ENCODE measurements around the gene ACR. TPM values are rescaled to one million over a fixed set of nuclear protein-coding genes. Genes with fewer than 3 reads are reported as not detected.
"Not testable (repeated sequence)": the region's sequence is repeated elsewhere in the genome, so short reads cannot be mapped to it uniquely, and the experiment has no call there.

Gene ACR
- total RNA-seq, 6 experiments from 2014 or later = 0.34 to 0.84 (median 0.55) TPM; not detected in 1

GRCh38 chr22:50756949-50757491, 19.0 kb downstream of the ACR start:
- H3K36me3 ChIP-seq; H3K27me3 ChIP-seq; intact Hi-C loops (cut with DNase I); H3K4me1 ChIP-seq; DNase-seq; H3K9me3 ChIP-seq: not testable (repeated sequence)
- H3K27ac ChIP-seq = peak overlapping the region in 1 of 3 donors; percentile 8
- WGBS (ENCODE audit: insufficient coverage, low coverage, low lambda C conversion rate, missing lambda C conversion rate) = 22% methylated on average over 12 of the region's 24 CpGs
- TF ChIP-seq CTCF (IDR thresholded peaks at IDR 0.05) = peak; percentile 24 to 37 (median 34)
- H3K4me3 ChIP-seq = peak overlapping the region; percentile 41 to 64 (median 62)
- peak in 2 of 4 donors; percentile 17 to 28 for ATAC-seq

GRCh38 chr22:50759597-50760341, 21.8 kb downstream of the ACR start:
- WGBS (ENCODE audit: insufficient coverage, low coverage, low lambda C conversion rate, missing lambda C conversion rate) = 71% methylated on average over 9 of the region's 10 CpGs
- H3K27me3 ChIP-seq; H3K4me1 ChIP-seq; ATAC-seq; intact Hi-C loops (cut with DNase I); H3K36me3 ChIP-seq; H3K4me3 ChIP-seq; DNase-seq; H3K9me3 ChIP-seq; H3K27ac ChIP-seq: not testable (repeated sequence)

- ATAC-seq; DNase-seq; H3K27me3 ChIP-seq; H3K4me3 ChIP-seq; H3K27ac ChIP-seq; H3K9me3 ChIP-seq; H3K4me1 ChIP-seq; intact Hi-C loops (cut with DNase I); H3K36me3 ChIP-seq: not testable (repeated sequence)
- WGBS (ENCODE audit: insufficient coverage, low coverage, low lambda C conversion rate, missing lambda C conversion rate) = 96% methylated on average over 2 of the region's 2 CpGs
Observed at GRCh38 chr22:50761829-50762228, 23.8 kb downstream of the ACR start.

GRCh38 chr22:50764288-50764687, 26.3 kb downstream of the ACR start:
- intact Hi-C loops (cut with DNase I); H3K4me1 ChIP-seq; H3K27me3 ChIP-seq; H3K27ac ChIP-seq; ATAC-seq; H3K4me3 ChIP-seq; H3K36me3 ChIP-seq; H3K9me3 ChIP-seq; DNase-seq: not testable (repeated sequence)
- WGBS (ENCODE audit: insufficient coverage, low coverage, low lambda C conversion rate, missing lambda C conversion rate) = 85% methylated on average over 3 of the region's 3 CpGs

DNA sequence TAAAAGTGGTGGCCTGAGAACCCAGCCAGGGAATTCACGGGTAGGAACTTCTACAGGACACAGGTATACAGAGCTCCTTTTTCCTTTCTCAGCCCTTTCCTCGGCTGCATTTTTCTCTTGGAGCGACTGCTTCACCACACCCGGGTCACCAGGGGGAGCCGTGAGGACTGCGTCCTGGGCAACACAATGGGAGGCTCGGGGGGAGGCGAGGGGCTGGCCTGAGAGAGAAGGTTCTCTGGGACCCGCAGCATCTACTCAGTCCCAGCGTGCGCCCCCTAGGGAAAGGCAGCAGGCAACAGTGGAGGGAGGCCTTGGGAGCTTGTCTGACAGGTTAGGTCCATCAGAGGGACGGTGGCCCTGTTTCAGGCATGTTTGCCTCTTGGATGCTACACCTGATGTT, 37.1 kb downstream of the ACR start:
- intact Hi-C loops (cut with DNase I); H3K27me3 ChIP-seq; H3K36me3 ChIP-seq; H3K4me3 ChIP-seq; H3K27ac ChIP-seq; H3K4me1 ChIP-seq; H3K9me3 ChIP-seq: not testable (repeated sequence)
- TF ChIP-seq CTCF (IDR thresholded peaks at IDR 0.05) = peak; percentile 14 to 32 (median 26)
- DNase-seq (peak in 1 of 3 donors; percentile 38), ATAC-seq (peak; percentile 44 to 68 (median 50))
- whole genome bisulfite sequencing (ENCODE audit: insufficient coverage, low coverage, low lambda C conversion rate, missing lambda C conversion rate) = 45% methylated on average over 5 of the region's 12 CpGs

DNA sequence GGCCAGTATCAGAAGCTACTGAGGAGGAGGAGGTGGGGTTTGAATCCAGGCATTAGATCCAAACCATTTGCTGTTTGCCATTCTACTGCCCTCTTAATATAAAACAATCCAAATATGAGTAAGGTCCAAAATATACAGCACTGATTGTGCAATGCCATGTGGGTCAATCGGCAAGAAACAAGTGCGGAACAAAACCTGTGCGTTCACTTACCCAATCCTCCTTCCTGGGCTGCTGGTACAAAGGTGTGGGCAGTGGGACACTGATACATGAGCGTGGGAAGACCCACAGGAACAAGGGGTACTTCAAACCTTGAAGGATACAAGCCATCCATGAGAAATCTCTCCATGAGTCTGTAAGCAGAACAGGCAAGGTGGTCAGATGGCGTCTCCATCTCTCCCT, 39.6 kb downstream of the ACR start:
- ATAC-seq = peak; percentile 48 to 79 (median 76)
- DNase-seq; H3K4me1 ChIP-seq; H3K4me3 ChIP-seq; H3K27me3 ChIP-seq; H3K27ac ChIP-seq; H3K9me3 ChIP-seq; intact Hi-C loops (cut with DNase I); H3K36me3 ChIP-seq: not testable (repeated sequence)
- 43% methylated on average over 5 of the region's 5 CpGs for WGBS (ENCODE audit: insufficient coverage, low coverage, low lambda C conversion rate, missing lambda C conversion rate)

GRCh38 chr22:50780244-50780643, 42.2 kb downstream of the ACR start:
- ATAC-seq; DNase-seq; intact Hi-C loops (cut with DNase I); H3K27ac ChIP-seq; H3K4me1 ChIP-seq; H3K36me3 ChIP-seq; H3K27me3 ChIP-seq; H3K4me3 ChIP-seq; H3K9me3 ChIP-seq: not testable (repeated sequence)
- WGBS (ENCODE audit: insufficient coverage, low coverage, low lambda C conversion rate, missing lambda C conversion rate) = 63% methylated on average over 4 of the region's 4 CpGs

- ATAC-seq; H3K36me3 ChIP-seq; H3K27ac ChIP-seq; intact Hi-C loops (cut with DNase I); DNase-seq; H3K27me3 ChIP-seq; H3K9me3 ChIP-seq; H3K4me3 ChIP-seq; H3K4me1 ChIP-seq: not testable (repeated sequence)
- WGBS (ENCODE audit: insufficient coverage, low coverage, low lambda C conversion rate, missing lambda C conversion rate) = 89% methylated on average over 2 of the region's 3 CpGs
Observed at GRCh38 chr22:50782253-50782652, 44.2 kb downstream of the ACR start.

Data from right lobe of liver (tissue), 6 donors.